A673 (cell line): ENCODE results near the gene CCDC190. TPM values are rescaled to one million over a fixed set of nuclear protein-coding genes. Genes with fewer than 3 reads are reported as not detected.

Experiments
- BruUV-seq: library from RNA; stranded (reverse); fragments of 400-500 nt; replicated peaks from 2 replicates; lab custom pipeline; 2021; lab: Mats Ljungman, UMichigan
- CTCF ChIA-PET: fragments of 300-600 bp; sonication (Branson Sonifier 250); formaldehyde crosslinking; loops from one replicate; lab custom pipeline; 2022; ENCODE audit warnings: antibody characterized with exemption; lab: Charles Lee
- POLR2A ChIA-PET: fragments of 300-600 bp; sonication (Branson Sonifier 250); formaldehyde crosslinking; loops from one replicate; lab custom pipeline; 2022; ENCODE audit warnings: antibody characterized with exemption; ENCODE audit not compliant: low non-redundant PET; lab: Charles Lee
- DNase-seq: peaks from one replicate; pipeline ENCODE4 v3.0.0-alpha.2; 2015; ENCODE audit warnings: low spot score
- H3K27ac ChIP-seq: fragments of 200-600 bp; sonication (generic); 2 replicates; pipeline ENCODE4 v1.5.1; 2016; ENCODE audit warnings: mixed run types, low read depth, mild to moderate bottlenecking, mixed read lengths, antibody characterized with exemption, low read length; ENCODE audit not compliant: poor library complexity, severe bottlenecking
- H3K27me3 ChIP-seq: fragments of 200-600 bp; sonication (generic); replicated peaks from 2 replicates; pipeline ENCODE4 v1.6.1; 2017; ENCODE audit warnings: mixed run types, low read depth, mild to moderate bottlenecking, mixed read lengths, antibody characterized with exemption, low read length; ENCODE audit not compliant: insufficient read depth, poor library complexity
- H3K36me3 ChIP-seq: fragments of 200-600 bp; sonication (generic); 2 replicates; pipeline ENCODE4 v1.6.1; 2016; ENCODE audit warnings: mixed run types, mild to moderate bottlenecking, mixed read lengths, antibody characterized with exemption, low read length; ENCODE audit not compliant: insufficient read depth, poor library complexity, severe bottlenecking
- H3K4me1 ChIP-seq: fragments of 200-600 bp; sonication (generic); 2 replicates; pipeline ENCODE4 v1.6.1; 2017; ENCODE audit warnings: mixed run types, mild to moderate bottlenecking, mixed read lengths, antibody characterized with exemption, low read length; ENCODE audit not compliant: insufficient read depth, poor library complexity, severe bottlenecking
- H3K4me3 ChIP-seq: fragments of 200-600 bp; sonication (generic); 2 replicates; pipeline ENCODE4 v1.5.1; 2016; ENCODE audit warnings: low read depth, mixed run types, mild to moderate bottlenecking, mixed read lengths, low read length; ENCODE audit not compliant: poor library complexity, severe bottlenecking
- H3K9me3 ChIP-seq: fragments of 200-600 bp; sonication (generic); 2 replicates; pipeline ENCODE4 v1.6.1; 2016; ENCODE audit warnings: mixed run types, low read depth, mild to moderate bottlenecking, mixed read lengths, antibody characterized with exemption, low read length; ENCODE audit not compliant: poor library complexity, severe bottlenecking
- EZH2 ChIP-seq: fragments of 200-600 bp; sonication (generic); IDR thresholded peaks from 2 replicates; pipeline ENCODE4 v1.6.1; 2017; ENCODE audit warnings: borderline replicate concordance, low read depth, mild to moderate bottlenecking, mixed read lengths, antibody characterized with exemption, low read length; ENCODE audit not compliant: poor library complexity, severe bottlenecking
- intact Hi-C: fragments of 100-400 bp; cut with micrococcal nuclease; formaldehyde crosslinking; loops from one replicate; pipeline ENCODE4 v1.10.0; 2022; ENCODE audit not compliant: unreplicated experiment
- total RNA-seq: library from RNA; stranded (reverse); gene quantifications from 2 replicates; pipeline ENCODE4 v1.2.3, GENCODE V29; 2021
- TF ChIP-seq, protein P1 (sequence below): fragments of 300-800, 200-600 bp; sonication (generic); conservative IDR thresholded peaks from 2 replicates; pipeline ENCODE4 v1.5.1; 2017; ENCODE audit warnings: low read depth, mild to moderate bottlenecking, antibody characterized with exemption, low read length, moderate library complexity, mixed read lengths

Gene CCDC190
- total RNA-seq, 1 experiment from 2014 or later, result 0.39 TPM

- H3K4me3 ChIP-seq, result no peak overlapping the region
- peaks cover 42% of the 10 kb centered on the region for H3K4me1 ChIP-seq
- no peaks in the 10 kb centered on the region for H3K27me3 ChIP-seq
- no peak for TF ChIP-seq EZH2
- TF ChIP-seq, protein P1, sequence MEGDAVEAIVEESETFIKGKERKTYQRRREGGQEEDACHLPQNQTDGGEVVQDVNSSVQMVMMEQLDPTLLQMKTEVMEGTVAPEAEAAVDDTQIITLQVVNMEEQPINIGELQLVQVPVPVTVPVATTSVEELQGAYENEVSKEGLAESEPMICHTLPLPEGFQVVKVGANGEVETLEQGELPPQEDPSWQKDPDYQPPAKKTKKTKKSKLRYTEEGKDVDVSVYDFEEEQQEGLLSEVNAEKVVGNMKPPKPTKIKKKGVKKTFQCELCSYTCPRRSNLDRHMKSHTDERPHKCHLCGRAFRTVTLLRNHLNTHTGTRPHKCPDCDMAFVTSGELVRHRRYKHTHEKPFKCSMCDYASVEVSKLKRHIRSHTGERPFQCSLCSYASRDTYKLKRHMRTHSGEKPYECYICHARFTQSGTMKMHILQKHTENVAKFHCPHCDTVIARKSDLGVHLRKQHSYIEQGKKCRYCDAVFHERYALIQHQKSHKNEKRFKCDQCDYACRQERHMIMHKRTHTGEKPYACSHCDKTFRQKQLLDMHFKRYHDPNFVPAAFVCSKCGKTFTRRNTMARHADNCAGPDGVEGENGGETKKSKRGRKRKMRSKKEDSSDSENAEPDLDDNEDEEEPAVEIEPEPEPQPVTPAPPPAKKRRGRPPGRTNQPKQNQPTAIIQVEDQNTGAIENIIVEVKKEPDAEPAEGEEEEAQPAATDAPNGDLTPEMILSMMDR, result no peak
- H3K36me3 ChIP-seq, result no peaks in the 10 kb centered on the region
- H3K27ac ChIP-seq, result no peak overlapping the region
- intact Hi-C loops, result loop anchor here (10.0 kb wide), 1 partner anchor 735 kb away; no protein-coding TSS in a partner anchor
- no peak for DNase-seq
- CTCF ChIA-PET, result interaction anchor here (0.6 to 2.4 kb wide), 4 partner anchors 29 to 466 kb away, joined by 3 to 14 read pairs (median 3); partner anchors contain the start of gene RGS4
- POLR2A ChIA-PET, result interaction anchor here (0.7 kb wide), 1 partner anchor 1623 kb away, joined by 3 read pairs; no protein-coding TSS in a partner anchor
- BruUV-seq, result no TSS peak
- no peaks in the 10 kb centered on the region for H3K9me3 ChIP-seq
These were observed 11.3 kb downstream of the CCDC190 start for GRCh38 chr1:162849711-162850110.

DNA sequence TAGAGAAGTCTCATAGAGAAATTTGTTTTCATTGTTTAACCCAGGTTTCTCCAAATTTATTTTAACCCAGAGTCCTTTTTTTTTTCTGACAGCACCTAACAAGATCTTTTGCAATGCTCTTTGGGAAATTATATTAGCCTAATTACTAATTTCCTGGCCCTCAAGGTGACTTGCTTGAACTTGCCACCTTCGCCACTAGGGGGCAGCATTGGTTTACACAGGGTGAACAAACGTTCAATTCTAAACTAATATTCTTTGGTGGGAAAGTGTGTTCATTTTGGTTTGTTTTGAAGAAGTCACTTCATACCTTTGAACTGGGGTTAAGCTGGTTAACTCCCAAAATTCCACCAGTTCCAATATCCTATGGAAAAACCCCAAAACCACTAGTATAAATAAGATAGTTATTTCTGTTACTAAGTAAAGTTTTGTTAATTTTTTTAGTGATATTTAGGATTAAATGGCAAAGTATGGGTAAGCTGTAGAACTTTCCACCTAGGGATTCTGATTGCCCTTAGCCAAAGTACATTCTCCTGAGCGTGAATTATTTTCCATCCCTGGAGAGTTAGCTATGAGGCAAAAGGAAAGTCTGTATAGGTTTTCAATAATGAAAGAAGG is 13.0 kb downstream of the CCDC190 start:
- ChIA-PET CTCF (interaction anchor here (0.6 to 2.4 kb wide), 8 partner anchors 221 to 1554 kb away, joined by 3 to 14 read pairs (median 4); partner anchors contain the start of gene RGS4), POLR2A (no interaction called here)
- H3K4me1 ChIP-seq, result peaks cover 53% of the 10 kb centered on the region
- H3K9me3 ChIP-seq, result no peaks in the 10 kb centered on the region
- no TSS peak for BruUV-seq
- no peak overlapping the region for H3K4me3 ChIP-seq
- H3K27ac ChIP-seq, result peak overlapping the region; percentile 20
- intact Hi-C loops, result loop anchor here (2.0 to 10.0 kb wide), 2 partner anchors 327 to 737 kb away; no protein-coding TSS in a partner anchor
- H3K27me3 ChIP-seq, result no peaks in the 10 kb centered on the region
- no peaks in the 10 kb centered on the region for H3K36me3 ChIP-seq
- no peak for TF ChIP-seq EZH2
- TF ChIP-seq, protein P1, result peak; percentile 94
- peak; percentile 89 for DNase-seq

GRCh38 chr1:162846256-162847212 is 14.4 kb downstream of the CCDC190 start:
- POLR2A ChIA-PET, result no interaction called here
- H3K27ac ChIP-seq, result peak overlapping the region; percentile 41

More at GRCh38 chr1:162846256-162847212, 14.4 kb downstream of the CCDC190 start:
- H3K9me3 ChIP-seq, result no peaks in the 10 kb centered on the region
- BruUV-seq, result no TSS peak
- CTCF ChIA-PET, result no interaction called here
- intact Hi-C loops, result loop anchor here (2.0 to 10.0 kb wide), 2 partner anchors 328 to 738 kb away; no protein-coding TSS in a partner anchor
- no peak for TF ChIP-seq EZH2
- TF ChIP-seq, protein P1, result no peak
- no peaks in the 10 kb centered on the region for H3K27me3 ChIP-seq
- peak; percentile 52 for DNase-seq
- peaks cover 59% of the 10 kb centered on the region for H3K4me1 ChIP-seq
- H3K36me3 ChIP-seq, result no peaks in the 10 kb centered on the region
- no peak overlapping the region for H3K4me3 ChIP-seq
